Lower leg skin (tissue), 3 donors: ENCODE data around the gene ITGA11.

ENCODE experiments used
- CTCF ChIP-seq, 3 donors: fragments of 450-650 bp; IDR thresholded peaks; one replicate each; pipeline ENCODE4 v1.5.1; 2016; ENCODE audit warnings: antibody characterized with exemption in 3 of 3, mild to moderate bottlenecking in 3 of 3, moderate library complexity in 2 of 3
- POLR2A ChIP-seq, 2 donors: fragments of 450-650 bp; IDR thresholded peaks; one replicate each; pipeline ENCODE4 v1.6.1; 2016 to 2017; ENCODE audit warnings: antibody characterized with exemption in 2 of 2, mild to moderate bottlenecking in 1 of 2, moderate library complexity in 1 of 2

GRCh38 chr15:68283401-68283800 is 148.6 kb downstream of the ITGA11 start:
- no peak for TF ChIP-seq CTCF (IDR thresholded peaks at IDR 0.05)
- TF ChIP-seq POLR2A (IDR thresholded peaks at IDR 0.05) = no peak
